KMS-11 (cell line): Measurements from ENCODE around the gene CCDC14.
A peak's percentile ranks its signal among the peaks of the same experiment; 100 is the strongest.

Experiments
- H2AFZ ChIP-seq: fragments of 200-600 bp; sonication (generic); 2 replicates; pipeline ENCODE4 v1.6.1; 2016; ENCODE audit warnings: antibody characterized with exemption, mixed run types, low read depth
- H3K27ac ChIP-seq: fragments of 200-600 bp; sonication (generic); 2 replicates; pipeline ENCODE4 v1.6.1; 2016; ENCODE audit warnings: mild to moderate bottlenecking, mixed run types
- H3K27me3 ChIP-seq: fragments of 200-600 bp; sonication (generic); 2 replicates; pipeline ENCODE4 v1.6.1; 2017; ENCODE audit warnings: mild to moderate bottlenecking, low read depth, mixed run types, moderate library complexity; ENCODE audit not compliant: insufficient read depth
- H3K36me3 ChIP-seq: fragments of 200-600 bp; sonication (generic); 2 replicates; pipeline ENCODE4 v1.6.1; 2017; ENCODE audit warnings: mild to moderate bottlenecking, mixed run types; ENCODE audit not compliant: insufficient read depth
- H3K4me1 ChIP-seq: fragments of 200-600 bp; sonication (generic); 2 replicates; pipeline ENCODE4 v1.6.1; 2016; ENCODE audit warnings: mild to moderate bottlenecking, low read depth, mixed run types; ENCODE audit not compliant: poor library complexity, severe bottlenecking
- H3K4me2 ChIP-seq: fragments of 200-600 bp; sonication (generic); 2 replicates; pipeline ENCODE4 v1.7.0; 2016; ENCODE audit warnings: mild to moderate bottlenecking, mixed run types
- H3K4me3 ChIP-seq: fragments of 200-600 bp; sonication (generic); IDR thresholded peaks from 2 replicates; pipeline ENCODE4 v1.6.1; 2017; ENCODE audit warnings: low read depth, low read length, mixed read lengths; ENCODE audit not compliant: insufficient read depth
- H3K79me2 ChIP-seq: fragments of 200-600 bp; sonication (generic); 2 replicates; pipeline ENCODE4 v1.6.1; 2016; ENCODE audit warnings: low read depth, mixed run types; ENCODE audit not compliant: insufficient read depth
- H3K9ac ChIP-seq: fragments of 200-600 bp; sonication (generic); 2 replicates; pipeline ENCODE4 v1.6.1; 2016; ENCODE audit warnings: mild to moderate bottlenecking, mixed run types
- H4K20me1 ChIP-seq: fragments of 200-600 bp; sonication (generic); 2 replicates; pipeline ENCODE4 v1.6.1; 2016; ENCODE audit warnings: mild to moderate bottlenecking, mixed run types; ENCODE audit not compliant: insufficient read depth
- TF ChIP-seq, protein P1 (sequence below): fragments of 200-600 bp; sonication (generic); conservative IDR thresholded peaks from 2 replicates; pipeline ENCODE4 v1.6.1; 2017; ENCODE audit warnings: low read depth, mild to moderate bottlenecking, antibody characterized with exemption, low read length, moderate library complexity, mixed read lengths

The CCDC14 gene

GRCh38 chr3:123877466-123877865 lies 83.6 kb downstream of the CCDC14 start:
- H3K79me2 ChIP-seq = no peaks in the 10 kb centered on the region
- TF ChIP-seq, protein P1, sequence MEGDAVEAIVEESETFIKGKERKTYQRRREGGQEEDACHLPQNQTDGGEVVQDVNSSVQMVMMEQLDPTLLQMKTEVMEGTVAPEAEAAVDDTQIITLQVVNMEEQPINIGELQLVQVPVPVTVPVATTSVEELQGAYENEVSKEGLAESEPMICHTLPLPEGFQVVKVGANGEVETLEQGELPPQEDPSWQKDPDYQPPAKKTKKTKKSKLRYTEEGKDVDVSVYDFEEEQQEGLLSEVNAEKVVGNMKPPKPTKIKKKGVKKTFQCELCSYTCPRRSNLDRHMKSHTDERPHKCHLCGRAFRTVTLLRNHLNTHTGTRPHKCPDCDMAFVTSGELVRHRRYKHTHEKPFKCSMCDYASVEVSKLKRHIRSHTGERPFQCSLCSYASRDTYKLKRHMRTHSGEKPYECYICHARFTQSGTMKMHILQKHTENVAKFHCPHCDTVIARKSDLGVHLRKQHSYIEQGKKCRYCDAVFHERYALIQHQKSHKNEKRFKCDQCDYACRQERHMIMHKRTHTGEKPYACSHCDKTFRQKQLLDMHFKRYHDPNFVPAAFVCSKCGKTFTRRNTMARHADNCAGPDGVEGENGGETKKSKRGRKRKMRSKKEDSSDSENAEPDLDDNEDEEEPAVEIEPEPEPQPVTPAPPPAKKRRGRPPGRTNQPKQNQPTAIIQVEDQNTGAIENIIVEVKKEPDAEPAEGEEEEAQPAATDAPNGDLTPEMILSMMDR = no peak
- no peak overlapping the region for H3K4me2 ChIP-seq
- no peaks in the 10 kb centered on the region for H4K20me1 ChIP-seq
- H3K4me1 ChIP-seq = peaks cover 13% of the 10 kb centered on the region
- no peak overlapping the region for H2AFZ ChIP-seq
- H3K4me3 ChIP-seq = no peak overlapping the region
- H3K9ac ChIP-seq = no peak overlapping the region
- no peak overlapping the region for H3K27ac ChIP-seq
- H3K27me3 ChIP-seq = no peaks in the 10 kb centered on the region
- no peaks in the 10 kb centered on the region for H3K36me3 ChIP-seq

DNA sequence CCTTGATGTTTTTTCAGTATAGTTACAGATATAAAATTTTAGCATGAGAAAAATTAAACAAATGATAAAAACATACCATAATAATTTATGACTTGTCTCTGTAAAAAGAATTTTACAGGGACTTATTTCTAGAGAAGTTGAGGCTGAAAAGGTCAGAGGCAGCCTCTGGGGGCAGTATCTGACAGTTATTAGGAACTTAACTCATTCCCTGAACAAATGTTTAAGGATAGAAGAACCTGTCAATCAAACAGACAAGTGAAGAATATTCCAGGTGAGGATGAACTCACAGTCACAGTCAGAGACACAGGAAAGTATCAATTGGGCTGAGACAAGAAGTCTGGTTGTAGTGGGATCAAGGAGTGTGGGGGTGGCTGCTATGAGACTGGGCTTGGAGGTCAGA lies 84.2 kb downstream of the CCDC14 start:
- Histone ChIP-seq H3K36me3 (no peaks in the 10 kb centered on the region), H3K4me2 (no peak overlapping the region), H3K79me2 (no peaks in the 10 kb centered on the region), H4K20me1 (no peaks in the 10 kb centered on the region), H3K27me3 (no peaks in the 10 kb centered on the region), H3K4me1 (peaks cover 7% of the 10 kb centered on the region), H3K27ac (no peak overlapping the region), H3K9ac (no peak overlapping the region), H2AFZ (no peak overlapping the region), H3K4me3 (no peak overlapping the region)
- TF ChIP-seq, protein P1 = peak; percentile 50; the same call in 1 of the 2 replicates

DNA sequence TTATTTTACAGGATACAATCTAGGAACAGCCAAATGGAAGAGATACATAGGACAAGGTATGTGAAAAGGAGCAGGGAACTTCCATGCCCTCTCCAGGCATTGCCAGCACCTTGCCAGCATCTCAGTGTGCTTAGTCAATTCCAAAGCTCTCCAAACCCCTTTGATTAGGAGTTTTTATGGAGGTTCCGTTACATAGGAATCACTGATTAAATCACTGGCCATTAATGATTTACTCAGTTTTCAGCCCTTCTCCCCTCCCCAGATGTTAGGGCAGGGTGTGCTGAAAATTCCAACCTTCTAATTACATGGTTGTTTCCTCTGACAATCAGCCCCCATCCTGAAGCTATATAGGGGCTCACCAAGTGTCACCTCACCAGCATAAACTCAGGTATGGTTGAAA lies 88.4 kb downstream of the CCDC14 start:
- Histone ChIP-seq H3K4me3 (no peak overlapping the region), H4K20me1 (no peaks in the 10 kb centered on the region), H3K4me1 (peaks cover 14% of the 10 kb centered on the region), H3K9ac (no peak overlapping the region), H3K79me2 (no peaks in the 10 kb centered on the region), H2AFZ (no peak overlapping the region), H3K27me3 (no peaks in the 10 kb centered on the region), H3K27ac (no peak overlapping the region), H3K36me3 (no peaks in the 10 kb centered on the region), H3K4me2 (no peak overlapping the region)
- TF ChIP-seq, protein P1 = no peak

DNA sequence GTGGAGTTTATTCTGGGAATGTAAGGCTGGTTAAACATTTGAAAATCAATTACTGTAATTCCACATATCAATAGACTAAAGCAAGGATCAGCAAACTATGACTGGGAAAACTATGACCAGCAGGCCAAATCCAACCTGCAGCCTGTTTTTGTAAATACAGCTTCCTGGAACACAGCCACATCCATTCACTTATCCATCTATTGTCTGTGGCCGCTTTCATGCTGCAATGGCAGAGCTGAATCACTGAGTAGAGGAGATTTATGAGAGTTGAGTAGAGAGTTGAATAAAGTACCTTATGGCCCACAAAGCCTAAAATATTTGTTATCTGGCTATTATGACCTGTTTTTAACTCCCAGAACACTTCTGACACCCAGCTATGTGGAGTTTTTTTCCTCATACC lies 89.1 kb downstream of the CCDC14 start:
- Histone ChIP-seq H2AFZ (no peak overlapping the region), H4K20me1 (no peaks in the 10 kb centered on the region), H3K27ac (no peak overlapping the region), H3K9ac (no peak overlapping the region), H3K4me3 (no peak overlapping the region), H3K36me3 (no peaks in the 10 kb centered on the region), H3K27me3 (no peaks in the 10 kb centered on the region), H3K4me2 (no peak overlapping the region), H3K4me1 (peaks cover 14% of the 10 kb centered on the region), H3K79me2 (no peaks in the 10 kb centered on the region)
- TF ChIP-seq, protein P1 = no peak
